ENCODE data around the gene PSEN2. TPM values are rescaled to one million over a fixed set of nuclear protein-coding genes. Genes with fewer than 3 reads are reported as not detected.

PSEN2 gene
- total and polyA plus RNA-seq, 2 of the 8 experiments (the other 6 are each of a cell fraction or from before 2014, with no cell fraction given), result 22.9 to 29.0 TPM

DNA sequence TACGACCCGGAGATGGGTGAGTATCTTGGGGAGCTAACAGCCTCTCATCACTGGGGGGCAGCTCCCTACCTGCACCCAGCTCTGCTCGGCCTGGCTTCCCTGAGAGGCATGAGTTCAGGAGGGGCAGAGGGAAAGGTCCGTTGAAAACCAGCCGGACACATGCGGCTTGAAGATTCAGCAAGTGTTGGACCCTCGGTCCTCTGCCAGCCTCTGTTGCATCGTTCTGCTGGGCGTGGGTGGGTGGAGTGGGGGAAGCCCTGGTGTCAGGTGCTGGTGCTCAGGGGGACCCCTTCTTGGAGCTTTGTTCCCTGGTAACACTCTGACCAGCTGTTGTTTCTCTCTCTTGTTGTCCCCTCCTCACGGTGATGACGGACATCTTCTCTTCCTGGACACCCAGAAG is 20.9 kb downstream of the PSEN2 start:
- no peak overlapping the region for H3K18ac ChIP-seq (ENCODE audit: extremely low read depth, low read length)
- DNase-seq (ENCODE audit: low read depth in 1 of 2, low spot score in 2 of 2), result no peak
- H4K5ac ChIP-seq (ENCODE audit: insufficient read length, low read depth, low read length), result no peak overlapping the region
- H2BK12ac ChIP-seq (ENCODE audit: low read depth, low read length), result no peak overlapping the region
- H3K23ac ChIP-seq (ENCODE audit: insufficient read length), result no peak overlapping the region
- no peak for FAIRE-seq
- H3K23me2 ChIP-seq (ENCODE audit: low read depth, low read length), result no peaks in the 10 kb centered on the region
- H2AK5ac ChIP-seq (ENCODE audit: low read depth, low read length), result no peak overlapping the region
- POLR2A ChIA-PET (ENCODE audit: partially characterized antibody), result interaction anchor here (1.2 kb wide), 1 partner anchor 9 kb away, joined by 4 read pairs; no protein-coding TSS in a partner anchor
- H3K79me1 ChIP-seq (ENCODE audit: low read depth, low read length), result no peaks in the 10 kb centered on the region
- H4K8ac ChIP-seq (ENCODE audit: extremely low read depth, insufficient read depth, low read length), result no peak overlapping the region
- H3K4me3 ChIP-seq (ENCODE audit: extremely low read depth in 1 of 4, insufficient read depth in 2 of 4, low read depth in 3 of 4, low read length in 4 of 4), result no peak overlapping the region
- no peaks in the 10 kb centered on the region for H3K4me1 ChIP-seq (replicated peaks in 1 of 4; ENCODE audit: control insufficient read depth in 3 of 4, insufficient read depth in 4 of 4, low read length in 3 of 4)
- no peak overlapping the region for H3K9ac ChIP-seq (replicated peaks in 1 of 4; ENCODE audit: extremely low read depth in 1 of 4, low read depth in 3 of 4, low read length in 3 of 4)
- peaks cover 6 to 13% (median 11%) of the 10 kb centered on the region in 4 experiments; a peak in 5 of 8 replicates for H3K36me3 ChIP-seq (ENCODE audit: control insufficient read depth in 2 of 4, insufficient read depth in 4 of 4, low read length in 3 of 4)
- peaks cover 0 to 3% of the 10 kb centered on the region in 2 experiments for H4K20me1 ChIP-seq (replicated peaks in 1 of 2; ENCODE audit: control insufficient read depth in 1 of 2, insufficient read depth in 2 of 2, low read length in 2 of 2)
- H3K4ac ChIP-seq (replicated peaks; ENCODE audit: insufficient read length, low read depth, low read length), result no peak overlapping the region
- H3K27me3 ChIP-seq (replicated peaks in 1 of 4; ENCODE audit: control insufficient read depth in 3 of 4, extremely low read depth in 1 of 4, insufficient read depth in 3 of 4, low read length in 3 of 4), result no peaks in the 10 kb centered on the region
- H2BK15ac ChIP-seq (ENCODE audit: low read length), result no peak overlapping the region
- H4K91ac ChIP-seq (replicated peaks; ENCODE audit: insufficient read length, low read length), result no peak overlapping the region
- no peak overlapping the region for H3K4me2 ChIP-seq (ENCODE audit: insufficient read depth in 1 of 2, low read depth in 2 of 2, low read length in 2 of 2)
- H3K9me3 ChIP-seq (ENCODE audit: insufficient read depth in 2 of 2, low read depth in 1 of 2, low read length in 1 of 2), result no peaks in the 10 kb centered on the region
- no peak overlapping the region for H3K27ac ChIP-seq (ENCODE audit: low read depth, low read length)
- H2BK5ac ChIP-seq (ENCODE audit: low read depth, low read length), result no peak overlapping the region; the same call in 1 of the 2 replicates
- no peak overlapping the region for H2AFZ ChIP-seq (ENCODE audit: low read length)
- CTCF ChIA-PET (ENCODE audit: partially characterized antibody), result no interaction called here
- no peaks in the 10 kb centered on the region for H3K79me2 ChIP-seq (ENCODE audit: control insufficient read depth in 1 of 2, insufficient read depth in 2 of 2, low read length in 2 of 2)
- no peak overlapping the region for H2BK20ac ChIP-seq (ENCODE audit: low read length)
- WGBS, 2 experiments (ENCODE audit: extremely low coverage in 1 of 2, insufficient coverage in 1 of 2, insufficient read length in 1 of 2, insufficient replicate concordance in 2 of 2, low coverage in 1 of 2, low lambda C conversion rate in 2 of 2, missing lambda C conversion rate in 1 of 2), result 92% methylated on average over 10 of the region's 11 CpGs; no CpG with 5 or more reads in 1 of the 2 experiments
- H3K56ac ChIP-seq (replicated peaks; ENCODE audit: insufficient read length, low read depth, low read length), result no peak overlapping the region
- H2BK120ac ChIP-seq (replicated peaks; ENCODE audit: low read depth, low read length), result no peak overlapping the region
- H3K14ac ChIP-seq (ENCODE audit: insufficient read length), result no peak overlapping the region
- no peak for TF ChIP-seq CBX5 (IDR thresholded peaks at IDR 0.05; ENCODE audit: low read depth, low read length)
- TF ChIP-seq POLR2AphosphoS5 (IDR thresholded peaks at IDR 0.05; ENCODE audit: low read depth, low read length), result no peak
- TF ChIP-seq TAF7 (optimal IDR thresholded peaks at IDR 0.05; ENCODE audit: borderline replicate concordance, low read depth, low read length), result no peak
- TF ChIP-seq ZNF274 (IDR thresholded peaks at IDR 0.05; ENCODE audit: borderline replicate concordance, extremely low read depth, low read length), result no peak
- TF ChIP-seq MAFK (IDR thresholded peaks at IDR 0.05; ENCODE audit: low read depth, low read length), result no peak
- TF ChIP-seq USF2 (IDR thresholded peaks at IDR 0.05; ENCODE audit: low read length), result no peak
- TF ChIP-seq EP300 (IDR thresholded peaks at IDR 0.05; ENCODE audit: borderline replicate concordance in 1 of 2, low read depth in 2 of 2, low read length in 2 of 2), result no peak
- TF ChIP-seq KDM5A (IDR thresholded peaks at IDR 0.05; ENCODE audit: low read length), result no peak
- TF ChIP-seq ASH2L (IDR thresholded peaks at IDR 0.05; ENCODE audit: low read length), result no peak
